Measurements from ENCODE around the gene IGFN1. TPM values are rescaled to one million over a fixed set of nuclear protein-coding genes. Genes with fewer than 3 reads are reported as not detected.

The IGFN1 gene
- total and polyA plus RNA-seq, 4 donors = 0.03 to 0.14 (median 0.08) TPM; not detected in 1

- H3K9me3 ChIP-seq (ENCODE audit: control insufficient read depth in 4 of 4, low read length in 3 of 4) = no peaks in the 10 kb centered on the region
- H3K4me3 ChIP-seq (ENCODE audit: low read depth in 1 of 3, low read length in 3 of 3) = no peak overlapping the region
- no peak overlapping the region for H3K9ac ChIP-seq (ENCODE audit: low read depth in 1 of 2, low read length in 2 of 2)
- 77% methylated on average over 6 of the region's 6 CpGs for WGBS
- H3K4me1 ChIP-seq (ENCODE audit: control insufficient read depth in 4 of 4, insufficient read depth in 4 of 4, low read length in 3 of 4) = no peaks in the 10 kb centered on the region
- peaks cover 0 to 5% (median 0%) of the 10 kb centered on the region in 4 donors for H3K27me3 ChIP-seq (ENCODE audit: control insufficient read depth in 4 of 4, insufficient read depth in 4 of 4, low read length in 3 of 4)
- no peak for TF ChIP-seq YY1 (IDR thresholded peaks at IDR 0.05)
- TF ChIP-seq ATF3 (IDR thresholded peaks at IDR 0.05) = no peak
- no peak for TF ChIP-seq RXRA (IDR thresholded peaks at IDR 0.05)
- H3K27ac ChIP-seq (ENCODE audit: low read depth in 1 of 2, low read length in 2 of 2) = no peak overlapping the region
- peak; percentile 21 for DNase-seq (ENCODE audit: low spot score)
- no peaks in the 10 kb centered on the region for H3K36me3 ChIP-seq (ENCODE audit: control insufficient read depth in 4 of 4, insufficient read depth in 3 of 4, low read depth in 1 of 4, low read length in 3 of 4)
Observed at GRCh38 chr1:201269900-201270410, 79.3 kb downstream of the IGFN1 start.

- WGBS = 83% methylated on average over 6 of the region's 6 CpGs
- H3K9me3 ChIP-seq (ENCODE audit: control insufficient read depth in 4 of 4, low read length in 3 of 4) = no peaks in the 10 kb centered on the region
- no peaks in the 10 kb centered on the region for H3K4me1 ChIP-seq (ENCODE audit: control insufficient read depth in 4 of 4, insufficient read depth in 4 of 4, low read length in 3 of 4)
- H3K36me3 ChIP-seq (ENCODE audit: control insufficient read depth in 4 of 4, insufficient read depth in 3 of 4, low read depth in 1 of 4, low read length in 3 of 4) = no peaks in the 10 kb centered on the region
- peaks cover 0 to 5% (median 0%) of the 10 kb centered on the region in 4 donors for H3K27me3 ChIP-seq (ENCODE audit: control insufficient read depth in 4 of 4, insufficient read depth in 4 of 4, low read length in 3 of 4)
- H3K27ac ChIP-seq (ENCODE audit: low read depth in 1 of 2, low read length in 2 of 2) = no peak overlapping the region
- no peak overlapping the region for H3K9ac ChIP-seq (ENCODE audit: low read depth in 1 of 2, low read length in 2 of 2)
- DNase-seq (ENCODE audit: low spot score) = no peak
- H3K4me3 ChIP-seq (ENCODE audit: low read depth in 1 of 3, low read length in 3 of 3) = no peak overlapping the region
- no peak for TF ChIP-seq NR2F2 (IDR thresholded peaks at IDR 0.05)
- TF ChIP-seq ZBTB33 (IDR thresholded peaks at IDR 0.05) = no peak
- no peak for TF ChIP-seq EGR1 (IDR thresholded peaks at IDR 0.05; ENCODE audit: low read depth in 2 of 2)
- no peak for TF ChIP-seq TAF1 (conservative IDR thresholded peaks at IDR 0.05)
- no peak for TF ChIP-seq SP1 (IDR thresholded peaks at IDR 0.05)
- TF ChIP-seq RAD21 (IDR thresholded peaks at IDR 0.05) = no peak
- TF ChIP-seq HNF4G (IDR thresholded peaks at IDR 0.05) = no peak
- TF ChIP-seq MAX (IDR thresholded peaks at IDR 0.05) = no peak
- no peak for TF ChIP-seq CTCF (IDR thresholded peaks at IDR 0.05; ENCODE audit: low read depth, low read length, missing input control)
- no peak for TF ChIP-seq ATF3 (IDR thresholded peaks at IDR 0.05)
- no peak for TF ChIP-seq GABPA (IDR thresholded peaks at IDR 0.05 in 1 of 2, conservative IDR thresholded peaks at IDR 0.05 in 1 of 2)
- TF ChIP-seq FOXA1 (IDR thresholded peaks at IDR 0.05) = no peak
Observed at GRCh38 chr1:201270616-201271390, 80.2 kb downstream of the IGFN1 start.
